AG09309 (cell line): ENCODE data around the gene LTBP4.
"Not testable (repeated sequence)": the region's sequence is repeated elsewhere in the genome, so short reads cannot be mapped to it uniquely, and the experiment has no call there.

Experiments used
- DNase-seq: peaks from one replicate; pipeline ENCODE4 v3.0.0-alpha.2; 2010; ENCODE audit warnings: low read depth
- H3K4me3 ChIP-seq: 2 replicates; pipeline ENCODE4 v1.5.1; 2011; ENCODE audit warnings: mild to moderate bottlenecking, low read depth, low read length, moderate library complexity; ENCODE audit not compliant: control insufficient read depth
- CTCF ChIP-seq: IDR thresholded peaks from 2 replicates; pipeline ENCODE4 v1.5.1; 2011; ENCODE audit warnings: mild to moderate bottlenecking, low read depth, low read length, inconsistent platforms; ENCODE audit not compliant: insufficient read depth, control insufficient read depth; ENCODE audit errors: missing control alignments

Gene LTBP4

GRCh38 chr19:40642757-40643305, 41.7 kb downstream of the LTBP4 start:
- DNase-seq = no peak
- TF ChIP-seq CTCF = no peak
- H3K4me3 ChIP-seq = no peak overlapping the region

GRCh38 chr19:40646743-40647254, 45.6 kb downstream of the LTBP4 start:
- no peak for DNase-seq
- H3K4me3 ChIP-seq = no peak overlapping the region
- no peak for TF ChIP-seq CTCF

- DNase-seq = not testable (repeated sequence)
These were observed 48.9 kb downstream of the LTBP4 start for GRCh38 chr19:40649903-40650675.

GRCh38 chr19:40650749-40651305, 49.7 kb downstream of the LTBP4 start:
- TF ChIP-seq CTCF = no peak
- H3K4me3 ChIP-seq = no peak overlapping the region
- DNase-seq = peak; percentile 70

More at GRCh38 chr19:40649903-40650675, 48.9 kb downstream of the LTBP4 start:
- not testable (repeated sequence) for H3K4me3 ChIP-seq

GRCh38 chr19:40652303-40652702, 51.1 kb downstream of the LTBP4 start:
- not testable (repeated sequence) for H3K4me3 ChIP-seq, DNase-seq

GRCh38 chr19:40655684-40656083, 54.5 kb downstream of the LTBP4 start:
- DNase-seq, H3K4me3 ChIP-seq: not testable (repeated sequence)

GRCh38 chr19:40658031-40658430, 56.9 kb downstream of the LTBP4 start:
- no peak overlapping the region for H3K4me3 ChIP-seq
- no peak for DNase-seq
- TF ChIP-seq CTCF = no peak

GRCh38 chr19:40659116-40659515, 57.9 kb downstream of the LTBP4 start:
- H3K4me3 ChIP-seq = no peak overlapping the region
- TF ChIP-seq CTCF = no peak
- DNase-seq = no peak
